NT2/D1 (cell line): ENCODE results near the gene AVL9.
"Not testable (repeated sequence)": the region's sequence is repeated elsewhere in the genome, so short reads cannot be mapped to it uniquely, and the experiment has no call there.

Experiments used
- YY1 ChIP-seq: IDR thresholded peaks from 2 replicates; pipeline ENCODE4 v1.6.1; 2011; ENCODE audit not compliant: insufficient read length, insufficient read depth
- ZNF274 ChIP-seq: IDR thresholded peaks from 2 replicates; pipeline ENCODE4 v1.6.1; 2011; ENCODE audit warnings: mild to moderate bottlenecking, low read depth, low read length

- TF ChIP-seq ZNF274, YY1: not testable (repeated sequence)
Observed at GRCh38 chr7:32633446-32633845, 138.2 kb downstream of the AVL9 start.
